ENCODE results near the gene MAN1A2.
"Not testable (repeated sequence)": the region's sequence is repeated elsewhere in the genome, so short reads cannot be mapped to it uniquely, and the experiment has no call there.

MAN1A2 gene

DNA sequence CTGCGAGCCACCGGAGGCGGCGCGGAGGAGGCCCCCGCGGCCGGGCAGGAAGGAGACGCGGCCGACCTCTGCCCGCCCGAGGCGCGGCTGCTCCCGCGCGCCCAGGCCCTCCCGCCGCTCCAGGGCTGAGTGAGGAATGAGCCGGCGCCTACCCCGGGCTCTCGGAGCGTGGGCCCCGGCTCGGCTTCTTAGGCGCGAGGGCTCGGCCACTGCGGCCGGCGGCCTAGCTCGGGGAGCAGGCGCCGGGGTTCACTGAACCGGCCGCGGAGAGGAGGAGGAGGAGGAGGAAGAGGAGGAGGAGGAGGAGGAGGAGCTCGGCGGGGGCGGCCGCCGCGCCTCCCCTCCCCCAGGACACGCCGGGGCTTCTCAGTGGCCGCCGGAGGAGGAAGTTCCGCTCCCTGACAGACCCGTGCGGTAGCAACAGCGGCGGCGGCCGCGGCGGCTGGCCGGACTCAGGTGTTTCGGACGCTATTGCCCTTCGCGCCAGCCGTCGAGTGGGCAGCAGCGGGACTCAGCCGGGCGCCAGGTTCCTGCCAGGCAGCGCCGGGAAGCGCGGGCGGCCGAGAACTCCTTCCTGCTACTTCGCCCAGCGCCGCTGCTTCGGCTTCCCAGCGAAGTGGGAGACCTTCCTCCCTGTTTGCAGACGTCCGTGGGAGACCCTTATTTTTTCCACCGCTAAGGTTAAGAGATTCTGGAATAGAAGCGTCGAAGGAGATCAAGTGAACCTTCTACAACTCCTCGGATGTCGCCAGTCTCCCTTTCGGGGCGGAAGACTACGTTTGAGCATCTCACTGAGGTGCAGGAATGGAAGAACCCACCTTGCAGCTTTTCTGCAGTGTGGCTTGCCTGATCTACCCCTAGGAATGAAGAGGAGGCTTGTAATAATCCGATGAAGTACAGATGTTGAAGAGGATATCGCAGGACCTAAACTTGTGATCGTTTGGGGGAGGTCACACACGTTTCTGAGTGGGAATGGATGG, at the start of gene MAN1A2:
Gene MAN1A2, plus strand, starts transcription at position 404 of the 980 bp plus-strand sequence. CDS start 735 bp downstream, outside the sequence.
- peak; percentile 35 for DNase-seq

- no peak for DNase-seq
Measured at GRCh38 chr1:117318011-117318410, 49.2 kb upstream of the MAN1A2 start.

- DNase-seq: no peak
Measured at GRCh38 chr1:117318426-117318825, 48.8 kb upstream of the MAN1A2 start.

GRCh38 chr1:117320515-117320914, 46.7 kb upstream of the MAN1A2 start:
- DNase-seq: no peak

DNA sequence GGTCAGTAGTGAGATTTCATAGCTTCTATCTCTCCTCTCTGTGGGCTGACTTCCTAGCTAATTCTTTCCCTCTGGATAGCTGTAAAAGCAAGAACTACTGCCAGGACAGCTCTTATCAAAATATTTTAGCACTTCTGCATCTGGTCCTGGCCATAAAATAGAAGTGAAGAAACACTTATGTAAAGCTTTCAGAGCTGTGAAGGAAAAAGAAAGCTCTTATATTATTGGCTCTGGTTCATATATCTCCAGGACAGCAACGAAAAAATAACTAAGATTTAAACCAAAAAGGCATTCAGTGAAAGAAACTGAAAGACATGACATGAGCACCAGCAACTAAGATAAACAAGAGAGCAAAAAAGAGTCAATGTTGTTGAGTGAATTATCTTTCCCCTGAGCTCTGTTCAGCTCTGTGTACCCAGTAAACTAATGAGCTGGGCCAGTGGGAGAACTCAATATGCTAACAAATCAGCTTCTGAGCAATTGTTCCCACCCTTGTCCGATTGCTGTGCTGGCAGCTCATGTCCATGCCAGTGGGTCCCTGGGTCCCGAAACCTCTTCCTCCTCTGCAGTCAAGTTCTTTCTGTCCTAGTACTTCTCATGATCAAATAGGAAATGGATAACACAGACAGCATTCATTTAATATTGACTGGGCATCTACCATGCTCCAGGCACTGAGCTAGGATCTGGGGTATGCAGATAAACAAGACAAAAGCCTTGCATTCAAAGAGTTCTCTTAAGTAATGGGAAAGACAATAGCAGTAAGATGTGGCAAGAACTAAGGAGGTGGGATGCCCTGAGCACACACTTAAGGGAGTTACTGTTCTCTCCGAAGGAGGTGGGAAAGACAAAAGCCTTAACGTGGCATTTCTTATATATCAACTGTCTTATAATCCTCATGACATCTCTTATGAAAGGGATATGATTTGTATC, 45.3 kb upstream of the MAN1A2 start:
- peak; percentile 3 for DNase-seq

- no peak for DNase-seq
Measured at GRCh38 chr1:117324357-117324756, 42.9 kb upstream of the MAN1A2 start.

- not testable (repeated sequence) for DNase-seq
Measured at GRCh38 chr1:117326035-117326434, 41.2 kb upstream of the MAN1A2 start.

DNA sequence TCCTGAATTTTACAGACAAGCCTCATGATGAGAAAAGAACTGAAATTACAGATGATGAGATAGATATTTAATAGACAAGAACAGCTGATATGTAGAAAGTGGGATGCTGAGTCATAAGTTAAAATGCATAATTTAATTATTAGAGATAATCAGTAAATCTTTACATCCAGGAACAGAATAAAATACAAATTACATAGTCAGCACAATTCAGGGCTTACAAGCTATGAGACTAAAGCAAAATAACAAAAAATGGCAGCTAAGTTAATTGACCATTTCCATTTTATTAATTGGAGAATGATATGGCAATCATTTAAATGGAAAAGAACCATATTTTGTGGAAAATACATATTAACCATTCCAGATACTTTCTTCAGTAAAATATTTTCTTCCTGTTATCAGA, 40.2 kb upstream of the MAN1A2 start:
- no peak for DNase-seq

- DNase-seq: no peak
Measured at GRCh38 chr1:117335376-117336086, 31.7 kb upstream of the MAN1A2 start.

DNA sequence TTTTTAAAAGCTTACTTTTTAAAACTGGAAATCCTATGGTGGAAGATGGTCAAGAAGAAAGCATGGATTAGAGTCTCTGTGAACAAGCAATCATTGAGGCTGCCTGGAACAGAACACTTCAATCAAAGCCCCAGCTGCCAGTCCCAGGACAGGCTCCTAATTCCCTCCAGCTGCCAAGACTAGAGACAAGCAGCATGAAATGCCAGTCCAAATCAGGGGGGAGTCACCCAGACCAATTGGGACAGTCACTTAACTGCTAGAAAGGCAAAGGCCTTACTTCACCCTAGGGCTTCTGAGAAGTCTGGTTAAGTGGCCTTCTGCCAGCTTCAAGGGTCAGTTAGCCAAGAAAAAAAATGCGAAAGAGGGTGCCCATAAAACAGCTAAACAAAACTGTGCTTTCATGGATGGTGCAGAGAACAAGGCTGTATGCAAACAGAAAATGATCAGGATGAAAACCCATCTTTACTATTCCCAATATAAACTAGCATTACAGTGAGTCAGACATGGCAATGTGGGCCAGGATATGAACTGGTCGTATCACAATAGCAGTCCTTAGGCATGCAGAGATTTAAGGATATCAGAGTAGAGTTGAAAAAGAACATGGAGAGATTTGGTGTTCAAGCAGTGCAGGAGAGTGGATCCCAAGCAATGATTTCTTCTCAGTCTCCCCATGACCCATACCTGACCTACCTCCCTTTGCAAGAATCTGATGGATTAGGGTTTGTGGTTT, 31.0 kb upstream of the MAN1A2 start:
- no peak for DNase-seq

DNA sequence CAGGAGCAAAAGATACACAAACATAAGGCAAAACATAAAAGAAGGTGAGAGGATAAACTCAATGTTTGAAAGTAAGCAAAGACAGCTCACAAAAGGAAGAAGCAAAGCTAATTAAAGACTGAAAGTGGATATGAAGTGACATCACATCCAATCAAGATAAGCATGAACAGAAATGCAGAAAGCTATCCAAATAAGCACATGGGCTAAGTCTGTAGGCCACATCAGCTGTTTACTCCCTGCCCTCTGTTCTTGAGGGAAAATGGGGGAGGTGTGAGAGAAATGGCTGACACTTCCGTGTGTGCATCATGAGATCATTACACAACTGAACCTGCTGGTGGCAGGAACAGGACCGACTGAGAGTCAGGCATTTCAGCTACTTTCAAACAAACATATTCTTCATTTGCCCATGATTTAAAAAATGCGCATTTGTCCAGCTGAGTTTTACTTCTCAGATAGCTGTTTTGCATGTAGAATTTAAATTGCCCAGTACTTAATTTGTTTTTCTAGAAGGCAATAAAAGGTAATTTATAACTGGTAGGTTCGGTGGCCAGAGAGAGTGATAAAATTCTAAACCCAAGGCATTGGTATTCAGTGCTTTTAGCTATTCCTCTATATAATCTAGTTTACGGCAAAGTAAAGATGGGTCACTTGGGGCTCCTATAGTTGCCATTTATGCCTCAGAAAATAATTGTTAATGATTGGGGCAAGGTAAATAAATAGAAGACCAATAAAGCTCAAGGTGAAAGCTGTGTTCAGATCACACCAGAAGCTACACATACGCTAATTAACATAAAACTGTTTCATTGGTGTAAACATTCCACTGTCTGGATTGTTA, 27.2 kb upstream of the MAN1A2 start:
- no peak for DNase-seq

GRCh38 chr1:117341123-117341522, 26.1 kb upstream of the MAN1A2 start:
- DNase-seq: no peak

- DNase-seq: no peak
Measured at GRCh38 chr1:117342397-117342796, 24.9 kb upstream of the MAN1A2 start.

DNA sequence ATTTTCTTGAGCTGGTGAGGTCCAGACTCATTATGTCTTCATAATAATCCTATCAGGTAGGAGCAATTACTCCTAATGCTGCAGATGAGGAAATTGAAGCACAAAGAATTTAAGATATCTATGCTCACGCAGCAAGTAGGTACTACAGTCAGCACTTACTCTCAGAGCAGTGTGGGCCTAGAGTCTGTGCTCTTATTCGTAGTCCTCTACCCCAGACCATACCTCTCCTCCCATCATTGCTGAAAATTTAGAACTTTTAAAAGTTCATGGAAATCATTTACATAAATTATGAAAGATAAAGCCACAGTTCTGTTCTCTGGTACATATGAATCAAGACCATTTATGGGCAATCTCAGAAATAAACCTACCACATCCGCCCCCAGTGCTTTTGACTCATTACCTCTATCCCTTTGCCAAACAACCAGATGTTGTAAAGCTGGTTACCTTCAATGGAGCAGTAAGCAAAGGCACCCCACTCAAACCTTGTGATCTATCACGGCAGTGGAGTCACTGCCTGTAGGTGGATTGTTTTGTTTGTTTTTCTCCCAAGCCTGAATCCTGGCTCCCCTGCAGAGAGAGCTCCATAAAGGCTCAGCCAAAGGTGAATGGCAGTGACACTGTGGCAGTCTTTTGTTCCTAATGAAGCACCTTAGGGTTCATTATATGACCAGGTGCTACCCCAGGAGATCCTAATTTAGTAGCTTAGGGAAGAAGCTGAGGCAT, 20.9 kb upstream of the MAN1A2 start:
- DNase-seq: no peak

DNA sequence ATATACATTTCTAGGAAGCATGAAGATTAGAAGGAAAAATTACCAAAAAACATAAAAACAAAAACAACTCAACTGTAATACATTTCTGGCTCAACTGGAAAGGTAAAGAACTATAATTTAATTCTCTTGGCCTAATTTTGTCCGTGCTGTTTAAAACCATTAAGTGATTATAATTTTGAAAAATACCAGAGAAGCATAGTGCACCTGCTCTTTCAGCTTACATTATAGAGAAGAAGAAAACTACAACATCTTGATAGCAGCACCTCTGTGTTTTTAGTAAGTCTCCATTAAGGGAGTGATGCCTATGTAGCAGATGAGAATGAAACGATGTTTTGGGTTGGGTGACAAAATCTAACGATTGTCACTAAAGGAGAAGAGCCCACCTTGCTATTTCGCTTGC, 19.3 kb upstream of the MAN1A2 start:
- no peak for DNase-seq

- DNase-seq: not testable (repeated sequence)
Measured at GRCh38 chr1:117352695-117353094, 14.6 kb upstream of the MAN1A2 start.

GRCh38 chr1:117357833-117358603, 9.2 kb upstream of the MAN1A2 start:
- not testable (repeated sequence) for DNase-seq

- not testable (repeated sequence) for DNase-seq
Measured at GRCh38 chr1:117358604-117358887, 8.7 kb upstream of the MAN1A2 start.

GRCh38 chr1:117359561-117360289, 7.5 kb upstream of the MAN1A2 start:
- DNase-seq: no peak
